Type B pancreatic cell (in vitro differentiated cells): ENCODE measurements around the gene GPR108. TPM values are rescaled to one million over a fixed set of nuclear protein-coding genes. Genes with fewer than 3 reads are reported as not detected.

Source experiments
- DNase-seq: peaks from one replicate; pipeline ENCODE4 v3.0.0; 2021; ENCODE audit warnings: mixed read lengths; ENCODE audit not compliant: unreplicated experiment; ENCODE audit errors: extremely low spot score
- H3K27ac Mint-ChIP-seq: 2 replicates; pipeline ENCODE4 v1.8.0; 2021; ENCODE audit warnings: mild to moderate bottlenecking, mixed read lengths
- H3K27me3 Mint-ChIP-seq: 2 replicates; pipeline ENCODE4 v1.8.0; 2021; ENCODE audit warnings: mixed read lengths
- H3K36me3 Mint-ChIP-seq: 2 replicates; pipeline ENCODE4 v1.8.0; 2021; ENCODE audit warnings: mixed read lengths
- H3K4me1 Mint-ChIP-seq: one replicate; pipeline ENCODE4 v1.8.0; 2021; ENCODE audit warnings: mixed read lengths; ENCODE audit not compliant: unreplicated experiment
- H3K4me3 Mint-ChIP-seq: 2 replicates; pipeline ENCODE4 v1.8.0; 2021; ENCODE audit warnings: mild to moderate bottlenecking, mixed read lengths
- H3K9me3 Mint-ChIP-seq: 2 replicates; pipeline ENCODE4 v1.8.0; 2021; ENCODE audit warnings: mixed read lengths
- CTCF ChIP-seq: fragments of 200-600 bp; sonication (generic); conservative IDR thresholded peaks from 2 replicates; pipeline ENCODE4 v1.5.0; 2021; ENCODE audit warnings: antibody characterized with exemption, mild to moderate bottlenecking
- total RNA-seq: library from RNA; stranded (reverse); gene quantifications from 2 replicates; pipeline ENCODE4 v1.2.1, GENCODE V29; 2021; ENCODE audit warnings: low replicate concordance

GPR108 gene
- total RNA-seq, 1 donor from 2014 or later: 55.4 TPM

GRCh38 chr19:6736169-6736916, 1.0 kb downstream of the GPR108 start:
- H3K27me3 Mint-ChIP-seq: no peaks in the 10 kb centered on the region
- peaks cover 24% of the 10 kb centered on the region for H3K4me1 Mint-ChIP-seq
- no peak for DNase-seq
- peak; percentile 73 for TF ChIP-seq CTCF
- no peaks in the 10 kb centered on the region for H3K36me3 Mint-ChIP-seq
- no peaks in the 10 kb centered on the region for H3K9me3 Mint-ChIP-seq
- peak overlapping the region; percentile 96 for H3K4me3 Mint-ChIP-seq
- peak overlapping the region; percentile 93 for H3K27ac Mint-ChIP-seq

- H3K4me1 Mint-ChIP-seq: peaks cover 18% of the 10 kb centered on the region
- H3K36me3 Mint-ChIP-seq: no peaks in the 10 kb centered on the region
- peak overlapping the region; percentile 93 for H3K27ac Mint-ChIP-seq
- H3K4me3 Mint-ChIP-seq: peak overlapping the region; percentile 96
- no peak for DNase-seq
- no peak for TF ChIP-seq CTCF
- H3K27me3 Mint-ChIP-seq: no peaks in the 10 kb centered on the region
- no peaks in the 10 kb centered on the region for H3K9me3 Mint-ChIP-seq
Observed at GRCh38 chr19:6735181-6735911, 2.0 kb downstream of the GPR108 start.

- peaks cover 18% of the 10 kb centered on the region for H3K4me1 Mint-ChIP-seq
- H3K27me3 Mint-ChIP-seq: no peaks in the 10 kb centered on the region
- no peak overlapping the region for H3K27ac Mint-ChIP-seq
- H3K36me3 Mint-ChIP-seq: no peaks in the 10 kb centered on the region
- H3K4me3 Mint-ChIP-seq: no peak overlapping the region
- DNase-seq: no peak
- no peaks in the 10 kb centered on the region for H3K9me3 Mint-ChIP-seq
- no peak for TF ChIP-seq CTCF
Observed at GRCh38 chr19:6734096-6734696, 3.2 kb downstream of the GPR108 start.

- no peak for DNase-seq
- H3K27me3 Mint-ChIP-seq: no peaks in the 10 kb centered on the region
- no peaks in the 10 kb centered on the region for H3K9me3 Mint-ChIP-seq
- peaks cover 16% of the 10 kb centered on the region for H3K4me1 Mint-ChIP-seq
- H3K27ac Mint-ChIP-seq: no peak overlapping the region
- H3K4me3 Mint-ChIP-seq: no peak overlapping the region
- no peaks in the 10 kb centered on the region for H3K36me3 Mint-ChIP-seq
- TF ChIP-seq CTCF: peak; percentile 52
Observed at GRCh38 chr19:6733338-6734095, 3.9 kb downstream of the GPR108 start.

- no peak overlapping the region for H3K27ac Mint-ChIP-seq
- H3K9me3 Mint-ChIP-seq: no peaks in the 10 kb centered on the region
- H3K4me1 Mint-ChIP-seq: peaks cover 9% of the 10 kb centered on the region
- H3K27me3 Mint-ChIP-seq: no peaks in the 10 kb centered on the region
- no peak overlapping the region for H3K4me3 Mint-ChIP-seq
- TF ChIP-seq CTCF: no peak
- no peaks in the 10 kb centered on the region for H3K36me3 Mint-ChIP-seq
- DNase-seq: no peak
Observed at GRCh38 chr19:6732803-6733337, 4.5 kb downstream of the GPR108 start.
